GM19023 (cell line): Measurements from ENCODE around the gene ERC2.

Experiments
- ATAC-seq: cut with Tn5 transposase; IDR thresholded peaks from one replicate; pipeline ENCODE4 v1.9.1; 2021; ENCODE audit warnings: mild to moderate bottlenecking, moderate library complexity; ENCODE audit not compliant: unreplicated experiment

Gene ERC2

GRCh38 chr3:56197259-56197965, 270.9 kb downstream of the ERC2 start:
- ATAC-seq: no peak

GRCh38 chr3:56196700-56197099, 271.6 kb downstream of the ERC2 start:
- no peak for ATAC-seq

- no peak for ATAC-seq
Observed at GRCh38 chr3:56193519-56193918, 274.7 kb downstream of the ERC2 start.

GRCh38 chr3:56192001-56192400, 276.3 kb downstream of the ERC2 start:
- ATAC-seq: no peak

- ATAC-seq: no peak
Observed at GRCh38 chr3:56190771-56191305, 277.4 kb downstream of the ERC2 start.

- no peak for ATAC-seq
Observed at GRCh38 chr3:56190130-56190529, 278.1 kb downstream of the ERC2 start.

GRCh38 chr3:56189536-56189935, 278.7 kb downstream of the ERC2 start:
- no peak for ATAC-seq

- ATAC-seq: no peak
Observed at GRCh38 chr3:56188201-56188600, 280.1 kb downstream of the ERC2 start.

GRCh38 chr3:56187051-56187450, 281.2 kb downstream of the ERC2 start:
- ATAC-seq: no peak

- ATAC-seq: no peak
Observed at GRCh38 chr3:56185827-56186226, 282.4 kb downstream of the ERC2 start.

GRCh38 chr3:56183529-56183928, 284.7 kb downstream of the ERC2 start:
- no peak for ATAC-seq

GRCh38 chr3:56180433-56180832, 287.8 kb downstream of the ERC2 start:
- ATAC-seq: no peak

GRCh38 chr3:56173601-56174000, 294.7 kb downstream of the ERC2 start:
- ATAC-seq: no peak

- no peak for ATAC-seq
Observed at GRCh38 chr3:56164436-56164835, 303.8 kb downstream of the ERC2 start.

GRCh38 chr3:56157693-56158362, 310.4 kb downstream of the ERC2 start:
- ATAC-seq: no peak

- ATAC-seq: no peak
Observed at GRCh38 chr3:56154297-56154696, 314.0 kb downstream of the ERC2 start.

- no peak for ATAC-seq
Observed at GRCh38 chr3:56147354-56147753, 320.9 kb downstream of the ERC2 start.

- no peak for ATAC-seq
Observed at GRCh38 chr3:56145410-56145809, 322.9 kb downstream of the ERC2 start.

GRCh38 chr3:56144805-56145204, 323.5 kb downstream of the ERC2 start:
- no peak for ATAC-seq

GRCh38 chr3:56137415-56137814, 330.9 kb downstream of the ERC2 start:
- no peak for ATAC-seq

- no peak for ATAC-seq
Observed at GRCh38 chr3:56136514-56136913, 331.8 kb downstream of the ERC2 start.

GRCh38 chr3:56135941-56136340, 332.3 kb downstream of the ERC2 start:
- no peak for ATAC-seq
